ENCODE results near the gene TRIM13. TPM values are rescaled to one million over a fixed set of nuclear protein-coding genes. Genes with fewer than 3 reads are reported as not detected.

Gene TRIM13
- total and polyA plus RNA-seq, 2 of the 13 experiments (the other 11 are each of a cell fraction or from before 2014, with no cell fraction given): 22.0 to 24.4 TPM

GRCh38 chr13:50017819-50018218 is 21.0 kb downstream of the TRIM13 start:
- ChIA-PET POLR2A (interaction anchor here (1.7 kb wide), 1 partner anchor 20 kb away, joined by 7 read pairs; the partner anchor contains the start of gene TRIM13), CTCF (ENCODE audit: low intra/inter-chr PET ratio, low total read pairs) (no interaction called here)
- Histone ChIP-seq H2AFZ (ENCODE audit: low read length) (no peak overlapping the region), H4K20me1 (ENCODE audit: insufficient read depth, low read length) (no peaks in the 10 kb centered on the region), H3K9me3 (ENCODE audit: low read length) (no peaks in the 10 kb centered on the region), H3K4me3 (replicated peaks in 1 of 3; ENCODE audit: insufficient read depth in 1 of 3, low read depth in 2 of 3, low read length in 3 of 3) (no peak overlapping the region), H3K9ac (ENCODE audit: insufficient read depth, low read depth, low read length) (no peak overlapping the region), H3K79me2 (ENCODE audit: insufficient read depth, low read length) (no peaks in the 10 kb centered on the region), H3K27ac (ENCODE audit: extremely low read length, insufficient read depth, low read length) (no peak overlapping the region), H3K4me2 (ENCODE audit: low read depth, low read length) (no peak overlapping the region), H3K27me3 (ENCODE audit: control insufficient read depth in 1 of 2, insufficient read depth in 2 of 2, low read length in 2 of 2) (no peaks in the 10 kb centered on the region), H3K4me1 (ENCODE audit: insufficient read depth, low read length) (no peaks in the 10 kb centered on the region), H3K36me3 (replicated peaks in 1 of 2; ENCODE audit: control insufficient read depth in 1 of 2, insufficient read depth in 2 of 2, low read length in 2 of 2) (peaks cover 0 to 9% of the 10 kb centered on the region in 2 experiments; a peak in 2 of 5 replicates)
- no peak for ATAC-seq
- no TSS peak for BruUV-seq (replicated peaks)
- TF ChIP-seq STAT5B (CRISPR knock-in tag; IDR thresholded peaks at IDR 0.05) (no peak), ISL2 (CRISPR knock-in tag; IDR thresholded peaks at IDR 0.05) (no peak), ZNF740 (CRISPR knock-in tag; IDR thresholded peaks at IDR 0.05) (no peak), SP1 (IDR thresholded peaks at IDR 0.05) (no peak), SP1 (CRISPR knock-in tag; IDR thresholded peaks at IDR 0.05) (no peak), TP53 (CRISPR knock-in tag; conservative IDR thresholded peaks at IDR 0.05) (no peak)
- FAIRE-seq: no peak
- in situ Hi-C loops (cut with HindIII; ENCODE audit: extremely low pct_ligation_motif_present, low pct_unique_long_range_greater_than_20kb): no loop called here
- DNase-seq (ENCODE audit: low spot score): peak; percentile 19
- intact Hi-C loops (cut with micrococcal nuclease; ENCODE audit: unreplicated experiment): no loop called here

GRCh38 chr13:50025436-50025835 is 28.6 kb downstream of the TRIM13 start:
- no peaks in the 10 kb centered on the region for H4K20me1 ChIP-seq (ENCODE audit: insufficient read depth, low read length)
- in situ Hi-C loops (cut with HindIII; ENCODE audit: extremely low pct_ligation_motif_present, low pct_unique_long_range_greater_than_20kb) (no loop called here), intact Hi-C loops (cut with micrococcal nuclease; ENCODE audit: unreplicated experiment) (no loop called here)
- ATAC-seq (no peak), FAIRE-seq (no peak), DNase-seq (ENCODE audit: low spot score) (no peak)
- H3K4me1 ChIP-seq (ENCODE audit: insufficient read depth, low read length): 0 out of 2 replicates have a peak, but pooled peaks cover 4% of the 10 kb centered on the region
- no peak overlapping the region for H3K4me2 ChIP-seq (ENCODE audit: low read depth, low read length)
- H2AFZ ChIP-seq (ENCODE audit: low read length): no peak overlapping the region
- no peaks in the 10 kb centered on the region for H3K79me2 ChIP-seq (ENCODE audit: insufficient read depth, low read length)
- WGBS (ENCODE audit: low lambda C conversion rate): 93% methylated on average over 1 of the region's 1 CpG
- 0 out of 5 replicates have a peak, but pooled peaks cover 0 to 4% of the 10 kb centered on the region in 2 experiments for H3K36me3 ChIP-seq (replicated peaks in 1 of 2; ENCODE audit: control insufficient read depth in 1 of 2, insufficient read depth in 2 of 2, low read length in 2 of 2)
- POLR2A ChIA-PET: no interaction called here
- no peak overlapping the region for H3K4me3 ChIP-seq (replicated peaks in 1 of 3; ENCODE audit: insufficient read depth in 1 of 3, low read depth in 2 of 3, low read length in 3 of 3)
- CTCF ChIA-PET (ENCODE audit: low intra/inter-chr PET ratio, low total read pairs): no interaction called here
- H3K27ac ChIP-seq (ENCODE audit: extremely low read length, insufficient read depth, low read length): no peak overlapping the region
- no peaks in the 10 kb centered on the region for H3K27me3 ChIP-seq (ENCODE audit: control insufficient read depth in 1 of 2, insufficient read depth in 2 of 2, low read length in 2 of 2)
- no peak overlapping the region for H3K9ac ChIP-seq (ENCODE audit: insufficient read depth, low read depth, low read length)
- no TSS peak for BruUV-seq (replicated peaks)
- no peaks in the 10 kb centered on the region for H3K9me3 ChIP-seq (ENCODE audit: low read length)
- no peak for TF ChIP-seq PAX8 (CRISPR knock-in tag; IDR thresholded peaks at IDR 0.05; ENCODE audit: borderline replicate concordance)
- TF ChIP-seq NR3C1 (CRISPR knock-in tag; IDR thresholded peaks at IDR 0.05): no peak
- no peak for TF ChIP-seq ZNF839 (CRISPR knock-in tag; IDR thresholded peaks at IDR 0.05; ENCODE audit: borderline replicate concordance)
- no peak for TF ChIP-seq EHMT2 (IDR thresholded peaks at IDR 0.05; ENCODE audit: borderline replicate concordance, low read depth, low read length)
- no peak for TF ChIP-seq MYC (CRISPR knock-in tag; IDR thresholded peaks at IDR 0.05; ENCODE audit: borderline replicate concordance)
- TF ChIP-seq RXRA (CRISPR knock-in tag; IDR thresholded peaks at IDR 0.05): no peak
- TF ChIP-seq ZBTB8A (CRISPR knock-in tag; IDR thresholded peaks at IDR 0.05; ENCODE audit: borderline replicate concordance, low read depth): no peak
- TF ChIP-seq ZNF441 (CRISPR knock-in tag; IDR thresholded peaks at IDR 0.05; ENCODE audit: borderline replicate concordance): no peak
- no peak for TF ChIP-seq GTF3A (CRISPR knock-in tag; conservative IDR thresholded peaks at IDR 0.05)
- no peak for TF ChIP-seq ZNF776 (CRISPR knock-in tag; IDR thresholded peaks at IDR 0.05)
- TF ChIP-seq ZNF414 (CRISPR knock-in tag; IDR thresholded peaks at IDR 0.05): no peak
